Testis (tissue), 2 donors: ENCODE results near the gene KCNQ5.

Experiments used
- POLR2A ChIP-seq: fragments of 450-650 bp; IDR thresholded peaks from one replicate; pipeline ENCODE4 v1.6.1; 2017; ENCODE audit warnings: antibody characterized with exemption, mild to moderate bottlenecking, moderate library complexity
- TF ChIP-seq, protein P1 (sequence below), 3 experiments: fragments of 450-650 bp in 2 of 3; fragments of 200-600 bp in 1 of 3; sonication (generic) in 1 of 3; IDR thresholded peaks; one replicate each; pipeline ENCODE4 v1.5.1; 2016 to 2019; ENCODE audit warnings: antibody characterized with exemption in 3 of 3, mild to moderate bottlenecking in 2 of 3, moderate library complexity in 1 of 3

DNA sequence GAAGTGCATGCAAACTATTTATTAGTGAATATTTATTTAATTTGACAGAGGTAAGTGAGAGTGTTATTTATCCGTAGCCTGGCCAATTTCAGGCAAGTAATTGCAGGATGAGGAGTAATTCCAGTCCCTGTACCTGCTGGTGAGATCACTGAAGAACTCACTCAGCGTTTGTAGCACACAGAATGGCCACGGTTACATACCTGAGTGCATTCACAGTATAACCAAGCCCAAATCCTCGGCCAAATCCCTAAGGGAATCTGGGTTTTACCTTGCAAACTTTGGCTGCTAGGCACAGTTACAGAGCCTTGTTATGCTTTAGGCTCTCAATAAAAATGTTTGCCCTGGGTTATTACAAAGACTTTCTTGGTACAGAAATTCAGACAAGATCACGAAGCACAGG, 93.3 kb downstream of the KCNQ5 start:
- TF ChIP-seq, protein P1, sequence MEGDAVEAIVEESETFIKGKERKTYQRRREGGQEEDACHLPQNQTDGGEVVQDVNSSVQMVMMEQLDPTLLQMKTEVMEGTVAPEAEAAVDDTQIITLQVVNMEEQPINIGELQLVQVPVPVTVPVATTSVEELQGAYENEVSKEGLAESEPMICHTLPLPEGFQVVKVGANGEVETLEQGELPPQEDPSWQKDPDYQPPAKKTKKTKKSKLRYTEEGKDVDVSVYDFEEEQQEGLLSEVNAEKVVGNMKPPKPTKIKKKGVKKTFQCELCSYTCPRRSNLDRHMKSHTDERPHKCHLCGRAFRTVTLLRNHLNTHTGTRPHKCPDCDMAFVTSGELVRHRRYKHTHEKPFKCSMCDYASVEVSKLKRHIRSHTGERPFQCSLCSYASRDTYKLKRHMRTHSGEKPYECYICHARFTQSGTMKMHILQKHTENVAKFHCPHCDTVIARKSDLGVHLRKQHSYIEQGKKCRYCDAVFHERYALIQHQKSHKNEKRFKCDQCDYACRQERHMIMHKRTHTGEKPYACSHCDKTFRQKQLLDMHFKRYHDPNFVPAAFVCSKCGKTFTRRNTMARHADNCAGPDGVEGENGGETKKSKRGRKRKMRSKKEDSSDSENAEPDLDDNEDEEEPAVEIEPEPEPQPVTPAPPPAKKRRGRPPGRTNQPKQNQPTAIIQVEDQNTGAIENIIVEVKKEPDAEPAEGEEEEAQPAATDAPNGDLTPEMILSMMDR (IDR thresholded peaks at IDR 0.05) = no peak
- no peak for TF ChIP-seq POLR2A
